DMS 273 treated with DMSO at 0.1 percent for 48 hours (cell line): ENCODE results near the gene KDM2A.
"Not testable (repeated sequence)": the region's sequence is repeated elsewhere in the genome, so short reads cannot be mapped to it uniquely, and the experiment has no call there.

Experiments used
- DNase-seq: peaks from one replicate; lab custom pipeline; 2025; lab: John Stamatoyannopoulos, UW

The KDM2A gene

GRCh38 chr11:67117672-67118180, 1.3 kb upstream of the KDM2A start:
- DNase-seq = no peak

- no peak for DNase-seq
These were observed 789 bp upstream of the KDM2A start for GRCh38 chr11:67118181-67118766.

- DNase-seq = no peak
These were observed 725 bp downstream of the KDM2A start for GRCh38 chr11:67119585-67120391.

- DNase-seq = no peak
These were observed 1.4 kb downstream of the KDM2A start for GRCh38 chr11:67120456-67120855.

GRCh38 chr11:67120881-67121710, 2.0 kb downstream of the KDM2A start:
- DNase-seq = no peak

- not testable (repeated sequence) for DNase-seq
These were observed 4.7 kb downstream of the KDM2A start for GRCh38 chr11:67123801-67124200.

- DNase-seq = not testable (repeated sequence)
These were observed 7.2 kb downstream of the KDM2A start for GRCh38 chr11:67126243-67126642.

GRCh38 chr11:67126986-67127385, 7.9 kb downstream of the KDM2A start:
- DNase-seq = no peak

GRCh38 chr11:67130861-67131260, 11.8 kb downstream of the KDM2A start:
- DNase-seq = not testable (repeated sequence)

- no peak for DNase-seq
These were observed 17.1 kb downstream of the KDM2A start for GRCh38 chr11:67136156-67136555.

GRCh38 chr11:67138922-67139321, 19.9 kb downstream of the KDM2A start:
- DNase-seq = no peak

- DNase-seq = no peak
These were observed 27.6 kb downstream of the KDM2A start for GRCh38 chr11:67146516-67147226.

GRCh38 chr11:67153971-67154370, 34.9 kb downstream of the KDM2A start:
- no peak for DNase-seq

GRCh38 chr11:67154726-67155125, 35.7 kb downstream of the KDM2A start:
- no peak for DNase-seq

GRCh38 chr11:67157691-67158090, 38.6 kb downstream of the KDM2A start:
- DNase-seq = no peak

GRCh38 chr11:67158221-67158620, 39.2 kb downstream of the KDM2A start:
- no peak for DNase-seq

GRCh38 chr11:67160045-67160444, 41.0 kb downstream of the KDM2A start:
- no peak for DNase-seq

GRCh38 chr11:67160872-67161783, 42.1 kb downstream of the KDM2A start:
- no peak for DNase-seq

GRCh38 chr11:67163006-67163405, 43.9 kb downstream of the KDM2A start:
- DNase-seq = no peak

GRCh38 chr11:67165623-67166022, 46.6 kb downstream of the KDM2A start:
- DNase-seq = no peak

- DNase-seq = no peak
These were observed 48.0 kb downstream of the KDM2A start for GRCh38 chr11:67167091-67167490.
